GM06990 (cell line): ENCODE results near the gene PEX13.

ENCODE experiments used
- DNase-seq: peaks from one replicate; pipeline ENCODE4 v3.0.0-alpha.2; 2011; ENCODE audit not compliant: insufficient read length; ENCODE audit errors: extremely low read depth
- H3K27me3 ChIP-seq: replicated peaks from 2 replicates; pipeline ENCODE4 v1.6.0; 2011; ENCODE audit warnings: low read length; ENCODE audit not compliant: control insufficient read depth, insufficient read depth
- H3K36me3 ChIP-seq: 2 replicates; pipeline ENCODE4 v1.5.1; 2011; ENCODE audit warnings: low read length; ENCODE audit not compliant: control insufficient read depth, insufficient read depth
- H3K4me3 ChIP-seq: replicated peaks from 2 replicates; pipeline ENCODE4 v1.5.1; 2011; ENCODE audit warnings: low read depth, mild to moderate bottlenecking, control low read depth, low read length
- CTCF ChIP-seq: IDR thresholded peaks from 2 replicates; pipeline ENCODE4 v1.5.1; 2011; ENCODE audit warnings: low read length, control low read depth, mild to moderate bottlenecking, inconsistent platforms; ENCODE audit not compliant: insufficient read depth, poor library complexity, severe bottlenecking

The PEX13 gene

GRCh38 chr2:61017556-61018317 is at the start of gene PEX13, which contains the start of gene PUS10:
Gene PEX13 (plus strand): TSS chr2:61017720. CDS start chr2:61017760, 40 bp downstream.
Gene PUS10 (minus strand): TSS chr2:61018255. CDS start chr2:61011890, 6,365 bp downstream.
- no peak for TF ChIP-seq CTCF
- Histone ChIP-seq H3K36me3 (peaks cover 6% of the 10 kb centered on the region), H3K27me3 (no peaks in the 10 kb centered on the region), H3K4me3 (peak within 1 kb of the TSS; percentile 80)
- DNase-seq: peak; percentile 87

GRCh38 chr2:60972889-60973656 is 44.4 kb upstream of the PEX13 start:
- peak; percentile 54 for DNase-seq

GRCh38 chr2:60973705-60974104 is 43.8 kb upstream of the PEX13 start:
- no peak overlapping the region for H3K4me3 ChIP-seq
- TF ChIP-seq CTCF: no peak
- H3K36me3 ChIP-seq: peaks cover 1% of the 10 kb centered on the region; the same call in 1 of the 2 replicates
- H3K27me3 ChIP-seq: no peaks in the 10 kb centered on the region
- no peak for DNase-seq

More at GRCh38 chr2:60972889-60973656, 44.4 kb upstream of the PEX13 start:
- H3K27me3 ChIP-seq: no peaks in the 10 kb centered on the region
- no peak for TF ChIP-seq CTCF
- peaks cover 1% of the 10 kb centered on the region; the same call in 1 of the 2 replicates for H3K36me3 ChIP-seq
- peak overlapping the region; percentile 10; the same call in 1 of the 2 replicates for H3K4me3 ChIP-seq

GRCh38 chr2:60974652-60975051 is 42.9 kb upstream of the PEX13 start:
- TF ChIP-seq CTCF: no peak
- Histone ChIP-seq H3K27me3 (no peaks in the 10 kb centered on the region), H3K4me3 (no peak overlapping the region), H3K36me3 (peaks cover 1% of the 10 kb centered on the region; the same call in 1 of the 2 replicates)
- DNase-seq: no peak

- Histone ChIP-seq H3K4me3 (no peak overlapping the region), H3K36me3 (peaks cover 1% of the 10 kb centered on the region; the same call in 1 of the 2 replicates), H3K27me3 (no peaks in the 10 kb centered on the region)
- DNase-seq: no peak
- TF ChIP-seq CTCF: no peak
These were observed 41.2 kb upstream of the PEX13 start for GRCh38 chr2:60976256-60976850.
